Kidney (tissue), 14 donors: Measurements from ENCODE around the gene FAM120B. TPM values are rescaled to one million over a fixed set of nuclear protein-coding genes. Genes with fewer than 3 reads are reported as not detected.

ENCODE experiments used
- DNase-seq, 5 donors: peaks; one replicate each; pipeline ENCODE4 v3.0.0-alpha.2; 2013 to 2020
- FAIRE-seq: peaks from 2 replicates; lab custom pipeline; 2012; peaks lifted over from hg19 to GRCh38; lab: Jason Lieb, UNC
- H3K27ac ChIP-seq, 2 donors: one replicate each; pipeline ENCODE4 v1.7.0; 2013; ENCODE audit warnings: low read depth in 2 of 2, low read length in 2 of 2, inconsistent platforms in 1 of 2
- H3K27me3 ChIP-seq: one replicate; pipeline ENCODE4 v1.7.1; 2013; ENCODE audit warnings: low read length, inconsistent platforms; ENCODE audit not compliant: control insufficient read depth, insufficient read depth
- H3K36me3 ChIP-seq, 3 donors: one replicate each; pipeline versions ENCODE4 v1.7.0 to v1.7.1; 2013; ENCODE audit warnings: low read length in 3 of 3, control low read depth in 1 of 3, inconsistent platforms in 1 of 3; ENCODE audit not compliant: insufficient read depth in 3 of 3, control insufficient read depth in 2 of 3
- H3K4me1 ChIP-seq, 3 donors: one replicate each; pipeline versions ENCODE4 v1.7.0 to v1.7.1; 2013; ENCODE audit warnings: low read length in 3 of 3, inconsistent platforms in 1 of 3, low read depth in 1 of 3; ENCODE audit not compliant: control insufficient read depth in 2 of 3, insufficient read depth in 2 of 3
- H3K4me3 ChIP-seq, 3 donors: one replicate each; pipeline versions ENCODE4 v1.7.0 to v1.8.1; 2013; ENCODE audit warnings: low read length in 3 of 3, control low read depth in 1 of 3, inconsistent platforms in 1 of 3
- H3K9ac ChIP-seq, 3 donors: one replicate each; pipeline versions ENCODE4 v1.7.0 to v1.7.1; 2013; ENCODE audit warnings: low read length in 3 of 3, control low read depth in 1 of 3, inconsistent platforms in 1 of 3
- H3K9me3 ChIP-seq, 3 donors: one replicate each; pipeline versions ENCODE4 v1.7.0 to v1.7.1; 2013; ENCODE audit warnings: low read length in 3 of 3, control low read depth in 1 of 3, inconsistent platforms in 1 of 3; ENCODE audit not compliant: control insufficient read depth in 2 of 3, insufficient read depth in 1 of 3
- intact Hi-C: fragments of 100-400 bp; cut with DNase I; formaldehyde crosslinking; loops from one replicate; pipeline ENCODE4 v1.11.1; 2022
- polyA plus RNA-seq: library from polyadenylated mRNA; stranded (reverse); fragments of 350-450 nt; fragmentation: Illumina TruSeq; extraction: RNeasy Lipid Tissue Mini Kit (QIAGEN cat#74804); gene quantifications from one replicate; pipeline ENCODE4 v1.2.3, GENCODE V29; 2014; ENCODE audit warnings: low read depth, low replicate concordance; ENCODE audit not compliant: insufficient read depth
- total RNA-seq: library from RNA; stranded (reverse); fragmentation: NEBNext Ultra II Directional; extraction: Animal tissue kit (Norgen Biotek cat#: 25700); gene quantifications from one replicate; pipeline ENCODE4 v1.2.1, GENCODE V29; 2021
- TF ChIP-seq, protein P1 (sequence below): IDR thresholded peaks from 3 replicates; pipeline ENCODE4 v1.5.1; 2012; ENCODE audit warnings: mild to moderate bottlenecking, moderate library complexity, borderline replicate concordance; ENCODE audit not compliant: insufficient read depth; ENCODE audit errors: extremely low read depth
- donor health status: control.
- donor health status: control.
- donor health status: control.
- donor health status: control.
- donor health status: control.
- donor health status: DM: yes; HTN: yes; CAD: no.
- donor health status: Normal renal cell carcinoma (clear cell type).

The FAM120B gene
- total and polyA plus RNA-seq, 2 donors from 2014 or later = 16.5 to 34.8 TPM

DNA sequence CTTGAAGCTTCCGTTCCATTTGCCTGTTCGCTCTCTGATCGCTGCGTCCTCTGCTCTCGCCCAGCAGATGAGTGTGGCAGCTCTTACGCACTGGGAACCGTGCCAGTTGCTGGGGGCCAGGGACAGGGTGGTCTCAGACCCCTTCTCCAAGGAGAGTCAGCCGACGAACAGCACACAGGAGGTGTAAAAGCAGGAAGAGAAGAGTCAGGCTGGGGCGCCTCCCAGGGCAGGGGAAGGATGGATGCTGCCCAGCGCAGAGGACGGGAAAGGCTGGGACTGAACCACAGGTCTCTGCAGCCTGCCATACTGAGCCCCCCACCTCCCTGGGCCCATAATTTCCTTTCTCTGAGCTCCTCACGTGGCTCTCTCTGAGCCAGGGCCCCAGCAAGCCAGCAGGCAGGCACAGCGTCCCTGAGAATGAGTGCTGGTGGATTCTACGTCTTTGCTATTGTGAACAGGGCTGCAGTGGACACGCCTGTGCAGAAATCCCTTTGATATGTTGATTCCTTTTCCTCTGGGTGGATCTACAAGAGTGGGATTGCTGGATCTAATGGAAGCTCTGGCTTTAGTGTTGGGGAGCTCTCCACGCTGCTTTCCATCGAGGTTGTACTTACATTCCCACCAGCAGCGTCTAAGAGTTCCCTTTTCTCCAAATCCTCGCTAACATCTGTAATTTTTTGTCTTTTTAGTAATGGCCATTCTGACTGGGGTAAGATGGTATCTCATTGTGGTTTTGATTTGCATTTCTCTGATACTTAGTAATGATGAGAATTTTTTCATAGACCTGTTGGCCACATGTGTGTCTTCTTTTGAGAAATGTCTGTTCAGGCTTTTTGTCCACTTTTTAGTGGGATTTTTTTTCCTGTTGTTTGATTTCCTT is 142.4 kb downstream of the FAM120B start:
- DNase-seq (peak in 1 of 5 donors; percentile 28), FAIRE-seq (no peak)
- H3K9ac ChIP-seq = no peak overlapping the region
- no peak overlapping the region for H3K27ac ChIP-seq
- TF ChIP-seq, protein P1, sequence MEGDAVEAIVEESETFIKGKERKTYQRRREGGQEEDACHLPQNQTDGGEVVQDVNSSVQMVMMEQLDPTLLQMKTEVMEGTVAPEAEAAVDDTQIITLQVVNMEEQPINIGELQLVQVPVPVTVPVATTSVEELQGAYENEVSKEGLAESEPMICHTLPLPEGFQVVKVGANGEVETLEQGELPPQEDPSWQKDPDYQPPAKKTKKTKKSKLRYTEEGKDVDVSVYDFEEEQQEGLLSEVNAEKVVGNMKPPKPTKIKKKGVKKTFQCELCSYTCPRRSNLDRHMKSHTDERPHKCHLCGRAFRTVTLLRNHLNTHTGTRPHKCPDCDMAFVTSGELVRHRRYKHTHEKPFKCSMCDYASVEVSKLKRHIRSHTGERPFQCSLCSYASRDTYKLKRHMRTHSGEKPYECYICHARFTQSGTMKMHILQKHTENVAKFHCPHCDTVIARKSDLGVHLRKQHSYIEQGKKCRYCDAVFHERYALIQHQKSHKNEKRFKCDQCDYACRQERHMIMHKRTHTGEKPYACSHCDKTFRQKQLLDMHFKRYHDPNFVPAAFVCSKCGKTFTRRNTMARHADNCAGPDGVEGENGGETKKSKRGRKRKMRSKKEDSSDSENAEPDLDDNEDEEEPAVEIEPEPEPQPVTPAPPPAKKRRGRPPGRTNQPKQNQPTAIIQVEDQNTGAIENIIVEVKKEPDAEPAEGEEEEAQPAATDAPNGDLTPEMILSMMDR = no peak
- no peaks in the 10 kb centered on the region for H3K36me3 ChIP-seq
- no peaks in the 10 kb centered on the region for H3K27me3 ChIP-seq
- intact Hi-C loops = no loop called here
- no peak overlapping the region for H3K4me3 ChIP-seq
- H3K4me1 ChIP-seq = no peaks in the 10 kb centered on the region
- H3K9me3 ChIP-seq = no peaks in the 10 kb centered on the region

DNA sequence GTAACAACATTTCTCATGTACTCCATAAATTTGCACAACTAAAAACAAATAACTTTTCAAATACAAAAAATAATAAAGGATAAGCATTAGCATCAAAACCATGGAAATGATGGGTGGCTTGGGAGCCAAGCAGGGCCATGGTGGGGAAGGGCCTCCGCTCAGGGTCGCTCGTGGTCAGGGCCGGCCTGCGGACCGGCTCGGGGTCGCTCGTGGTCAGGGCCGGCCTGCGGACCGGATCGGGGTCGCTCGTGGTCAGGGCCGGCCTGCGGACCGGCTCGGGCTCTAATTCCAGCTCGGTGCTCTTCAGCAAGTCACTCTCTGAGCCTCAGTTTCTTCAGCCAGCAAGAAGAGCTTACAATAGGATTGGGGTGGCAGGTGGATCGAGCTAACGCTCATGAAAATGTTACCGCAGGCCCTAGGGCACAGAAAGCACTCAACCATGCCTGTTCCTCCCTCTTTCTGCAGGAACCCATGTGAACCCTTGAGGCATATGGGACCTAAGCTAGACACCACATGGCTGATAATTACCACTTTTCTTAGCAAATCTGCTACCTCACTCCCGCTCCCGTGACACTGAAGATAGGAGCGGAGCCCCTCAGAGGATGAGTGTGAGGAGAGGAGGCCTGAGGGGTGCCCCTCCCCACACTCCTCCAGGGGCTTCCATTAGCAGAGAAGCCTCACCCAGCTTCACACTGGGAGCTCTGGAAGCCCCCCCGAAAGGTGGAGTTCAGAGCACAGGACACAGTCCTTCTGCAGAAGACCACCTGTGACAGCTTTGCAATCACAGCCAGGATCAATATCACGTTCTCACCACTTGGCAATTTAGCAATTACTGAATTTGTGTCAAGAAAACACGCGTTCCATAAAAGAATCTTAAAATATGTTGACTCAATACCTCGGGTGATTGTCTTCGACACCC is 143.5 kb downstream of the FAM120B start:
- Histone ChIP-seq H3K9me3 (no peaks in the 10 kb centered on the region), H3K27me3 (no peaks in the 10 kb centered on the region), H3K36me3 (no peaks in the 10 kb centered on the region), H3K9ac (no peak overlapping the region), H3K4me1 (no peaks in the 10 kb centered on the region), H3K27ac (no peak overlapping the region), H3K4me3 (no peak overlapping the region)
- FAIRE-seq (no peak), DNase-seq (no peak)
- TF ChIP-seq, protein P1 = no peak
- intact Hi-C loops = no loop called here

DNA sequence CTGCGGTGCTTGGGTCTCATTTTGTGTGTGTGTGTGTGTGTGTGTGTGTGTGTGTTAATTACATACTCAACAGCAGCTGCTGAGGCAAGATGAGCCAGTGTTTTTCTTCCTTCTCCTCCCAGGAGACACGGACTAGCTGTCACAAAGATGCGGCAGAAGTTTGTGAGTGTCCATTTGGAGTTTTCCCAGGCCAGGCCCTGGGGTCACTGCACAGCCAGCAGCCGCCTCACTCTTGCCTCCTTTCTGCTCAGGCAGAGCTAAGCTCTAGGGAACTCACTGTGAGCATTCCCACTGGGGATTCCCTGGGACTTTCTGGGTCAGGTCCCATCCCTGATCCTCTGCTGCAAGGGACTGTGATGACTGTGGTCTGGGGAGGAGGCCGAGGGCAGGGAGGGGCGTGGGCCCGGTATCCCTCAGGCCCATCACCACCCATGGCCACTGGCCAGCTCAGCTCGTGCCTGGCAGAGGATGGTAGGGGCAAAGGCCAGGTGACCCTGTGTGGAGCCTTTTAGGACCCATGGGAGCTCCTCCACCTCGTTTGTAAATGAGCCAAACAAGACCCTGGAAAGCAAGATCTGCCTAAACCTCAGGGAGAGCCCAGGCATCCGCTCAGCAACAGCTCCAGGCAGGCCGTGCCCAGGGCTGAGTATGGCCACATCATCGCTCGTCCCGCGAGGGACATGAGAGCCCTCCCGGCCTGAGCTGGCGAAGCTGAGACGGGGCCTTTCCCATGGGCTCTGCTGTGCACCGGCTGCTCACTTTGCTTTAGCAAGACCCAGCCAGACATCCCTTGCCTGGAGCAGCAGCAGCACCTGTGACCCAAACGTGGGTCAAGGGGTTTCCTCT is 144.6 kb downstream of the FAM120B start:
- FAIRE-seq (no peak), DNase-seq (peak in 3 of 5 donors; percentile 44 to 66 (median 65))
- Histone ChIP-seq H3K9ac (no peak overlapping the region), H3K36me3 (no peaks in the 10 kb centered on the region), H3K4me1 (no peaks in the 10 kb centered on the region), H3K27ac (no peak overlapping the region), H3K9me3 (no peaks in the 10 kb centered on the region), H3K4me3 (no peak overlapping the region), H3K27me3 (no peaks in the 10 kb centered on the region)
- TF ChIP-seq, protein P1 = no peak
- intact Hi-C loops = no loop called here
